Neuronal stem cell (in vitro differentiated cells): Measurements from ENCODE around the gene GPS1.
A peak's percentile ranks its signal among the peaks of the same experiment; 100 is the strongest.

Experiments
- DNase-seq: peaks from one replicate; pipeline ENCODE4 v3.0.0-alpha.2; 2013; ENCODE audit warnings: low spot score
- H2AFZ ChIP-seq: one replicate; pipeline ENCODE4 v1.6.1; 2013; ENCODE audit warnings: mild to moderate bottlenecking, low read length, inconsistent platforms
- H2AK5ac ChIP-seq: 2 replicates; pipeline ENCODE4 v1.6.1; 2013; ENCODE audit warnings: low read depth, mild to moderate bottlenecking, inconsistent platforms, low read length, moderate library complexity, mixed read lengths
- H2BK120ac ChIP-seq: 2 replicates; pipeline ENCODE4 v1.6.1; 2013; ENCODE audit warnings: low read depth, mild to moderate bottlenecking, inconsistent platforms, low read length, moderate library complexity, mixed read lengths
- H2BK12ac ChIP-seq: one replicate; pipeline ENCODE4 v1.6.1; 2013; ENCODE audit warnings: low read length, inconsistent platforms
- H2BK15ac ChIP-seq: 2 replicates; pipeline ENCODE4 v1.6.1; 2013; ENCODE audit warnings: mild to moderate bottlenecking, low read length, inconsistent platforms, mixed read lengths
- H2BK5ac ChIP-seq: one replicate; pipeline ENCODE4 v1.6.1; 2013; ENCODE audit warnings: inconsistent platforms, mild to moderate bottlenecking, low read length, moderate library complexity
- H3K14ac ChIP-seq: one replicate; pipeline ENCODE4 v1.6.1; 2013; ENCODE audit warnings: low read length, inconsistent platforms
- H3K18ac ChIP-seq: 2 replicates; pipeline ENCODE4 v1.6.1; 2013; ENCODE audit warnings: low read length, inconsistent platforms
- H3K23ac ChIP-seq: 2 replicates; pipeline ENCODE4 v1.6.1; 2013; ENCODE audit warnings: low read depth, mild to moderate bottlenecking, mixed read lengths, low read length, inconsistent platforms; ENCODE audit not compliant: poor library complexity
- H3K27ac ChIP-seq: replicated peaks from 3 replicates; pipeline ENCODE4 v1.5.1; 2013; ENCODE audit warnings: low read length, inconsistent platforms
- H3K27me3 ChIP-seq, 3 experiments: 2 replicates each; pipeline ENCODE4 v1.6.1; 2013; ENCODE audit warnings: low read length in 3 of 3, mild to moderate bottlenecking in 2 of 3, inconsistent platforms in 1 of 3, low read depth in 1 of 3, mixed read lengths in 1 of 3, moderate library complexity in 1 of 3; ENCODE audit not compliant: control insufficient read depth in 3 of 3, insufficient read depth in 3 of 3
- H3K36me3 ChIP-seq, 2 donors: replicated peaks in 1 of 2; 2 replicates each; pipeline ENCODE4 v1.6.1; 2013; ENCODE audit warnings: low read length in 2 of 2; ENCODE audit not compliant: control insufficient read depth in 2 of 2, insufficient read depth in 2 of 2
- H3K4ac ChIP-seq: 2 replicates; pipeline ENCODE4 v1.6.1; 2013; ENCODE audit warnings: inconsistent platforms, mild to moderate bottlenecking, low read length, moderate library complexity
- H3K4me1 ChIP-seq, 2 donors: 1 replicate in 1 of 2; 2 replicates in 1 of 2; pipeline ENCODE4 v1.6.1; 2013; ENCODE audit warnings: low read length in 2 of 2, low read depth in 1 of 2; ENCODE audit not compliant: control insufficient read depth in 2 of 2, insufficient read depth in 1 of 2
- H3K4me2 ChIP-seq: one replicate; pipeline ENCODE4 v1.6.1; 2013; ENCODE audit warnings: mild to moderate bottlenecking, low read length, inconsistent platforms; ENCODE audit not compliant: insufficient read depth, poor library complexity, severe bottlenecking
- H3K4me3 ChIP-seq, 2 donors: 2 replicates each; pipeline ENCODE4 v1.5.1; 2013; ENCODE audit warnings: low read length in 2 of 2, mild to moderate bottlenecking in 2 of 2, inconsistent platforms in 1 of 2, moderate library complexity in 1 of 2
- H3K79me1 ChIP-seq: one replicate; pipeline ENCODE4 v1.6.1; 2013; ENCODE audit warnings: low read depth, mild to moderate bottlenecking, inconsistent platforms, low read length, moderate library complexity
- H3K9ac ChIP-seq: one replicate; pipeline ENCODE4 v1.6.1; 2013; ENCODE audit warnings: mild to moderate bottlenecking, low read depth, low read length, inconsistent platforms; ENCODE audit not compliant: poor library complexity
- H3K9me3 ChIP-seq, 2 donors: replicated peaks in 1 of 2; 2 replicates each; pipeline versions ENCODE3 to v1.6.1; 2013; ENCODE audit warnings: low read length in 2 of 2, mild to moderate bottlenecking in 2 of 2, inconsistent platforms in 1 of 2, low read depth in 1 of 2, mixed read lengths in 1 of 2, moderate library complexity in 1 of 2; ENCODE audit not compliant: control insufficient read depth in 2 of 2, insufficient read depth in 1 of 2
- H4K8ac ChIP-seq: one replicate; pipeline ENCODE4 v1.6.1; 2013; ENCODE audit warnings: low read depth, mild to moderate bottlenecking, inconsistent platforms, low read length, moderate library complexity
- H4K91ac ChIP-seq: one replicate; pipeline ENCODE4 v1.6.1; 2013; ENCODE audit warnings: low read length, low read depth, mild to moderate bottlenecking, inconsistent platforms; ENCODE audit not compliant: poor library complexity
- WGBS, 2 donors: extraction: QIAGEN DNeasy Blood & Tissue Kit; methylation state at CpG; one replicate each; pipeline ENCODE4 v1.1.7; 2013; ENCODE audit warnings: missing lambda C conversion rate in 2 of 2, mixed read lengths in 1 of 2; ENCODE audit not compliant: insufficient read length in 2 of 2, insufficient replicate concordance in 1 of 2; ENCODE audit errors: extremely low coverage in 2 of 2; 5-methylcytosine and 5-hydroxymethylcytosine counted together

Gene GPS1

DNA sequence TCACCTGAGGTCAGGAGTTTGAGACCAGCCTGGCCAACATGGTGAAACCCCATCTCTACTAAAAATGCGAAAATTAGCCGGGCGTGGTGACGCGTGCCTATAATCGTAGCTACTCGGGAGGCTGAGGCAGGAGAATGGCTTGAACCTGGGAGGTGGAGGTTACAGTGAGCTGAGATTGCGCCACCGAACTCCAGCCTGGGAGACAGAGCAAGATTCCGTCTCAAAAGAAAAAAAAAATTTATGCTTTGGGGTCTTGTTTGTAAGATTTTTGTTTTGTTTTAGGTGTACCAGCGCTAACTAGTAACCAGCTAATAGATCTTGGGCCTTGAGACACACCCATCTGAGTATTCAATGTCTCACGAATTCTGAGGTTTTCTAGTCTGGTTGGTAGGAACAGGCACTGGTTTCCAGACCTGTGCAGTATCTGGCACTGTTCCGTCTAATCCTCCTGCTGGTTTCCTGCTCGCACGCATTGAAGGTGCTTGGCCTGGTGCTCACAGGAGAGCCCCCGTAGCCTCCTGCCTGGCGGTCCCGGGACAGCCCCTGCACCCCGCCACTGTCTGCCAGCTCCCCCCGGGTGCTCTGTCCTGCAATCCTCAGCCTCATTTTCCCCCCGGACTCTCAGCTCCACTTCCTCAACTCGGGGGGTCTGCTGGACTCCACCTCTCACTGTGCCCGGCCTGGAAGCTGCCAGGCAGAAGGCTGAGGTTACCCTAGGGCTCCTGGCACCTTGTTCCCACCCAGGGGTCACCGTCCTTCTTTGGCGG lies 24.5 kb downstream of the GPS1 start:
- Histone ChIP-seq H3K4me2 (no peak overlapping the region), H3K36me3 (peaks cover 26 to 36% of the 10 kb centered on the region in 2 donors), H3K79me1 (peaks cover 12% of the 10 kb centered on the region), H3K9ac (no peak overlapping the region), H4K8ac (no peak overlapping the region), H3K18ac (no peak overlapping the region), H4K91ac (no peak overlapping the region), H2BK120ac (no peak overlapping the region), H3K4me1 (peaks cover 0 to 3% of the 10 kb centered on the region in 2 donors), H3K4me3 (no peak overlapping the region), H2BK12ac (no peak overlapping the region), H3K27ac (peak overlapping the region; percentile 22), H3K27me3 (no peaks in the 10 kb centered on the region), H3K14ac (no peak overlapping the region), H2AK5ac (no peak overlapping the region), H3K23ac (no peak overlapping the region), H2BK5ac (no peak overlapping the region), H2AFZ (no peak overlapping the region), H3K9me3 (peaks cover 0 to 1% of the 10 kb centered on the region in 2 donors), H3K4ac (no peak overlapping the region), H2BK15ac (no peak overlapping the region)
- no peak for DNase-seq
- WGBS, 2 donors, result no CpG with 5 or more reads among the region's 25 CpGs

DNA sequence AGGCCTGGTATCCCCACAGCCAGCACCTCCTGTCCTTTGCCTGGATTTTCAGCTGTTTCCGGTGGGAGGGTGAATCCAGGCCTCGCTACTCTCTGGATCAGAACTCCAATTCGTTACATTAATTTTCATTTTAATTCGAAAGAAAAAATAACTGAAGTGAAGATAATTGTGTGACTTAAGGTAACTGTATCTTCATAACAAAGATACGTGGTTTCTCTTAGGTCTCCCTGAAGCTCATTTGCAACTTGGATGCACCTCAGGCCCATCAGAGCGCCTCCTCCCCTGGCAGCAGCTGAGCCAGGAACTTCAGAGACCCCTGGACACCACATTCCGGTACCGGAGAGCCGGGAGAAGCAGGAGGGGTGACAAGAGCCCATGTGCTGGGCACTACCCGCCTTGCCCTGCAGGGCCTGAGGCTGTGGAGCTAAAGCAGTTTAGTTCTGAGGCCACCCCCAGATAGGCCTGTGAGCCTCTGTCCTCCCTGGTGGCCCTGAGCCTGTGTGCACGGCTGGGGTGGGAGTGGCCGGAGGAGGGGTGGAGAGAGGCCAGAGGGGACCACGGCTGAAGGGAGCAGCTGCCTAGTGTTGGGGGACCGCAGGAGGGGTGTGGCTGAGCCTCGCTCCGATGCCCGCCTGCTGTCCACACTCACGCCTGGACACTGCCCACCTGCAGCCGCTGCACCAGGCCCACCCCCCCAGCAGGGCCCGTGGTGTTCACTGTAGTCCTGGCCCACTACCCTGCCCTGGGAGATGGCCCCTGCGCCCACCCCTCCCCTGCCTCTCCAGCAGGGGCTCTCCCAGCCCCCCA lies 25.3 kb downstream of the GPS1 start:
- H3K9ac ChIP-seq, result no peak overlapping the region
- no peak overlapping the region for H3K4me2 ChIP-seq
- H3K36me3 ChIP-seq, result peaks cover 32 to 43% of the 10 kb centered on the region in 2 donors
- no peak for DNase-seq
- peak overlapping the region; percentile 29 for H3K27ac ChIP-seq
- no peak overlapping the region for H2BK120ac ChIP-seq
- no peak overlapping the region for H4K8ac ChIP-seq
- H3K4me3 ChIP-seq, result no peak overlapping the region
- H4K91ac ChIP-seq, result no peak overlapping the region
- no peak overlapping the region for H3K4ac ChIP-seq
- H3K23ac ChIP-seq, result no peak overlapping the region
- H3K9me3 ChIP-seq, result peaks cover 0 to 1% of the 10 kb centered on the region in 2 donors
- no peak overlapping the region for H3K14ac ChIP-seq
- H2BK12ac ChIP-seq, result no peak overlapping the region
- no peak overlapping the region for H2BK5ac ChIP-seq
- H3K18ac ChIP-seq, result peak overlapping the region; percentile 48
- no peak overlapping the region for H2BK15ac ChIP-seq
- no CpG with 5 or more reads among the region's 21 CpGs for WGBS, 2 donors
- H3K79me1 ChIP-seq, result peaks cover 12% of the 10 kb centered on the region
- no peaks in the 10 kb centered on the region for H3K27me3 ChIP-seq
- H2AK5ac ChIP-seq, result peak overlapping the region; percentile 46
- no peak overlapping the region for H2AFZ ChIP-seq
- peaks cover 0 to 3% of the 10 kb centered on the region in 2 donors for H3K4me1 ChIP-seq

DNA sequence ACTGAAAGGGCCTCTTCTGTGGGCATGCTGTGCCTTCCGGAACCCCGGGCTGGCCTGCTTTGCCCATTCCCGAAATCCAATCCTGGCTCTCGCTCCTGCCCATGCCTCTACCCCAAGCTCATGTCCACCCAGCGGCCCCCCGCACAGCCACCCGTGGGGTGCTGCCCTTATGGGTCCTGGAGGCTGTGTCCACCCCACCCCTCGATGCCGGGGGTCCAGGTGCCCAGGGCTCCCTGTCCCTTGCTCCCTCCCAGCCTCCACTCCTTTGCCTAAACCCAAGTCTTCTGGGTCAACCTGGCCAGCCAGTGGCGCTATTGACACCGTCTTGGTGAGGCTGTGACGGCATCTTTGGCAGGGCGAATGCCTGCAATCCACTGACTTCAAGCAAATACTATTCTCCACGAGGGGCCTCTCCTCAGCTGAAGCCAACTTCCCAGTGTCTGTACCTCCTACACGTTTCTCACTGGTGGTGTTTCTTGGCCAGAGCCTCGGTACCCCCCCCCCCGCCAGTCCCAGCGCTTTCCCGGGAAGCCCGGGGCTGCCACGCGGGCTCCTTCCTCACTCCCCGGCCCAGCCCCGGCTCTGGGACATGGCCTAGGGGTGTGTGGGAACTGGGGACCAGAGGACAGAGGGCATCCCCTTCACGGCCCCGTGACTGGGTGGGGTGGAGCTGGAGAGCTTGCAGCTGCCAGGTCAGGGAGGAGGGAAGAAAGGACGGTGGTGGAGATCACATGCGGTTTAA lies 26.1 kb downstream of the GPS1 start:
- H2BK120ac ChIP-seq, result no peak overlapping the region
- H2AFZ ChIP-seq, result no peak overlapping the region
- no peak overlapping the region for H2BK15ac ChIP-seq
- H3K18ac ChIP-seq, result peak overlapping the region; percentile 48
- H3K23ac ChIP-seq, result peak overlapping the region; percentile 80
- H3K27me3 ChIP-seq, result no peaks in the 10 kb centered on the region
- H2BK12ac ChIP-seq, result no peak overlapping the region
- H3K4me3 ChIP-seq, result peak overlapping the region in 1 of 2 donors; percentile 3
- H3K14ac ChIP-seq, result no peak overlapping the region
- no peak overlapping the region for H3K27ac ChIP-seq
- no peak overlapping the region for H3K4me2 ChIP-seq
- no peak for DNase-seq
- peaks cover 0 to 1% of the 10 kb centered on the region in 2 donors for H3K9me3 ChIP-seq
- peaks cover 15% of the 10 kb centered on the region for H3K79me1 ChIP-seq
- H4K8ac ChIP-seq, result no peak overlapping the region
- H3K9ac ChIP-seq, result no peak overlapping the region
- H3K36me3 ChIP-seq, result peaks cover 40 to 51% of the 10 kb centered on the region in 2 donors
- no peak overlapping the region for H2BK5ac ChIP-seq
- H4K91ac ChIP-seq, result no peak overlapping the region
- peaks cover 0 to 3% of the 10 kb centered on the region in 2 donors for H3K4me1 ChIP-seq
- WGBS, 2 donors, result no CpG with 5 or more reads among the region's 28 CpGs
- no peak overlapping the region for H2AK5ac ChIP-seq
- H3K4ac ChIP-seq, result no peak overlapping the region
